SK-N-SH (cell line): ENCODE results near the gene C19orf47.

Source experiments
- CHD2 ChIP-seq: fragments of 150-350 bp; IDR thresholded peaks from 2 replicates; pipeline ENCODE4 v1.6.1; 2018; ENCODE audit warnings: low read length; ENCODE audit not compliant: partially characterized antibody
- CTCF ChIP-seq: fragments of 200-600 bp; sonication (generic); IDR thresholded peaks from 2 replicates; pipeline ENCODE4 v1.6.1; 2017; ENCODE audit warnings: antibody characterized with exemption, mild to moderate bottlenecking, moderate library complexity
- EP300 ChIP-seq, 2 experiments: IDR thresholded peaks; 2 replicates each; pipeline versions ENCODE4 v1.4.0 to v1.6.1; 2012; ENCODE audit warnings: borderline replicate concordance in 1 of 2, low read depth in 1 of 2, low read length in 1 of 2
- EZH2phosphoT487 ChIP-seq: fragments of 200-600 bp; sonication (generic); IDR thresholded peaks from 2 replicates; pipeline ENCODE4 v1.6.1; 2017; ENCODE audit warnings: low read depth, mixed run types, mild to moderate bottlenecking, antibody characterized with exemption, moderate library complexity, borderline replicate concordance
- FOSL2 ChIP-seq: IDR thresholded peaks from 2 replicates; pipeline ENCODE4 v1.4.0; 2012; ENCODE audit warnings: low read depth, mild to moderate bottlenecking, moderate library complexity, borderline replicate concordance
- FOXM1 ChIP-seq: IDR thresholded peaks from 2 replicates; pipeline ENCODE4 v1.4.0; 2012; ENCODE audit warnings: low read depth, mild to moderate bottlenecking
- GABPA ChIP-seq: IDR thresholded peaks from 2 replicates; pipeline ENCODE4 v1.4.0; 2012; ENCODE audit warnings: low read depth, mild to moderate bottlenecking
- JUND ChIP-seq: IDR thresholded peaks from 2 replicates; pipeline ENCODE4 v1.4.0; 2012
- MXI1 ChIP-seq: IDR thresholded peaks from 2 replicates; pipeline ENCODE4 v1.6.1; 2012; ENCODE audit warnings: mild to moderate bottlenecking, low read depth, low read length, improper control_type of control experiment
- NFIC ChIP-seq: IDR thresholded peaks from 2 replicates; pipeline ENCODE4 v1.4.0; 2012; ENCODE audit warnings: borderline replicate concordance
- POLR2AphosphoS5 ChIP-seq: IDR thresholded peaks from 2 replicates; pipeline ENCODE4 v1.6.1; 2012; ENCODE audit warnings: low read depth, low read length
- SIN3A ChIP-seq: IDR thresholded peaks from 2 replicates; pipeline ENCODE4 v1.6.1; 2012; ENCODE audit warnings: low read depth, mild to moderate bottlenecking, low read length, moderate library complexity, borderline replicate concordance
- TAF1 ChIP-seq: IDR thresholded peaks from 2 replicates; pipeline ENCODE4 v1.6.1; 2012; ENCODE audit warnings: low read depth, mild to moderate bottlenecking, low read length, moderate library complexity, borderline replicate concordance
- TEAD4 ChIP-seq: IDR thresholded peaks from 2 replicates; pipeline ENCODE4 v1.4.0; 2012; ENCODE audit warnings: mild to moderate bottlenecking, borderline replicate concordance; ENCODE audit not compliant: insufficient read depth

GRCh38 chr19:40376286-40376862, 28.2 kb upstream of the C19orf47 start:
- TF ChIP-seq TAF1 = no peak
- TF ChIP-seq SIN3A = no peak
- TF ChIP-seq FOSL2 = no peak
- TF ChIP-seq EZH2phosphoT487 = no peak
- no peak for TF ChIP-seq FOXM1
- no peak for TF ChIP-seq MXI1
- TF ChIP-seq GABPA = no peak
- no peak for TF ChIP-seq CTCF
- TF ChIP-seq EP300 (IDR thresholded peaks at IDR 0.05; ENCODE audit: borderline replicate concordance in 1 of 2, low read depth in 1 of 2, low read length in 1 of 2) = no peak
- no peak for TF ChIP-seq TEAD4
- no peak for TF ChIP-seq POLR2AphosphoS5
- no peak for TF ChIP-seq JUND
- TF ChIP-seq NFIC = no peak
- no peak for TF ChIP-seq CHD2
